ENCODE measurements around the gene AP1S2. TPM values are rescaled to one million over a fixed set of nuclear protein-coding genes. Genes with fewer than 3 reads are reported as not detected.
A peak's percentile ranks its signal among the peaks of the same experiment; 100 is the strongest.

Gene AP1S2
- total RNA-seq, 1 donor = 170 TPM

DNA sequence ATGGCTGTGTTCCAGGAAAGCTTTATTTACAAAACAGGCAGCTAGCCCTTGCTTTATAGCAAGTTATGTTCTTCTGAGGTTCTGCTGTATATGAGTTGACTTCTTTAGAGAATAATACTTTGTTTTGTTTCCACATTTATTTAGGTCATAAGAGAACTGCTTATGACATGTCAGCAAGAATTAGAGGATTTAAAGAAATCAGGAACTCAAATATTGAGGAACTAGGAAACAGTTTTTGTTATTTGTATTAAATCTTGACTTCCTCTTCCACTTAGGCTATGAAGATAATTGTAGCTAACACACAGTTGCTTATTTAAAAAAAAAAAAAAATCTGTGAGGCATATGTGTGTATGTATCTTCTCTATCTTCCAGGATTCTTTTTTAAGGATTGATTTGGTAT is 50.0 kb downstream of the AP1S2 start:
- Histone ChIP-seq H3K4me3 (ENCODE audit: low read length) (no peak overlapping the region), H3K4me1 (ENCODE audit: insufficient read depth, low read length) (peaks cover 21% of the 10 kb centered on the region), H3K9me3 (ENCODE audit: low read depth, low read length) (no peaks in the 10 kb centered on the region), H3K27me3 (ENCODE audit: insufficient read depth, low read length) (no peaks in the 10 kb centered on the region)

DNA sequence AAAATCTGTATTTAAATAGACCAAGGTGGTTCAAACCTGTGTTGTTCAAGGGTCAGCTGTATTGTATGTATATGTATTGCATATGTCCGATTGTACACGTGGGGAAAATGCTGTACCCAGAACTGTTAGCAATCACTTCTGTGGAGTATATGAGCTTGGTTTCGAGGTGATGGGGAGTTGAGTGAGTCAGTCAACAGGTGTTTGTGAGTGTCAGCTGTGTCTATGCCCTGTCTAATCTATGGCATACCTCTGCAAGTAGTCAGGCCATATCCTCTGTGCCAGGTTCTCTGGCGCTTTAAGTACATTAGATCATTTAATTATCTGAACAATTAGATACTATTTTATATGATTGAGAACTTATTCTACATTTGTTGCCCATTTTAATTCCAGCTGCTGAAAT is 56.9 kb downstream of the AP1S2 start:
- Histone ChIP-seq H3K9me3 (ENCODE audit: low read depth, low read length) (no peaks in the 10 kb centered on the region), H3K27me3 (ENCODE audit: insufficient read depth, low read length) (no peaks in the 10 kb centered on the region), H3K4me3 (ENCODE audit: low read length) (no peak overlapping the region), H3K4me1 (ENCODE audit: insufficient read depth, low read length) (peaks cover 12% of the 10 kb centered on the region)

DNA sequence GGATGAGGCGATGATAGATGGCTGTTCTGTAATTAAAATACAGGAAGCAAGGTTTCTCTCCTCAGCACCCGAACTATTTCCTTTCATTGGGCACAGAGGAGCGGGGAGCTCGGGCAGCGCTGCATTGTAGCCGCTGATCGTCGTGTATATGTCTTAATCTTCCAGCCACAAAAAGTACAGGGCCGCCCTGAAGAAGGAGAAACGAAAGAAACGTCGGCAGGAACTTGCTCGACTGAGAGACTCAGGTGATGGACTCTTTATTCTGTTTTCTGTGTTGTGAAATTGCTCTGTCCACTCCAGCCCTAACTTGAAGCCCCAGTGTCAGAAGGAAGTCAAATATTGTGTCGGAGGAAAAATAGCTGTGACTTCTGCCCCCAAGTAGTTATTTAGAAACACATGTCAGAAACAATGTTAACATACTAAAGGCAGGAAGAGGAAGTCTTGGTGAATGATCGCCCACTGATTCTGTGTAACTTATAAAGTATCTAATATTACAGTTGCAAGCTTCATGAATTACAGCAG is 63.8 kb downstream of the AP1S2 start:
- H3K9me3 ChIP-seq (ENCODE audit: low read depth, low read length) = no peaks in the 10 kb centered on the region
- peak overlapping the region; percentile 79 for H3K4me3 ChIP-seq (ENCODE audit: low read length)
- H3K27me3 ChIP-seq (ENCODE audit: insufficient read depth, low read length) = no peaks in the 10 kb centered on the region
- H3K4me1 ChIP-seq (ENCODE audit: insufficient read depth, low read length) = peaks cover 45% of the 10 kb centered on the region

DNA sequence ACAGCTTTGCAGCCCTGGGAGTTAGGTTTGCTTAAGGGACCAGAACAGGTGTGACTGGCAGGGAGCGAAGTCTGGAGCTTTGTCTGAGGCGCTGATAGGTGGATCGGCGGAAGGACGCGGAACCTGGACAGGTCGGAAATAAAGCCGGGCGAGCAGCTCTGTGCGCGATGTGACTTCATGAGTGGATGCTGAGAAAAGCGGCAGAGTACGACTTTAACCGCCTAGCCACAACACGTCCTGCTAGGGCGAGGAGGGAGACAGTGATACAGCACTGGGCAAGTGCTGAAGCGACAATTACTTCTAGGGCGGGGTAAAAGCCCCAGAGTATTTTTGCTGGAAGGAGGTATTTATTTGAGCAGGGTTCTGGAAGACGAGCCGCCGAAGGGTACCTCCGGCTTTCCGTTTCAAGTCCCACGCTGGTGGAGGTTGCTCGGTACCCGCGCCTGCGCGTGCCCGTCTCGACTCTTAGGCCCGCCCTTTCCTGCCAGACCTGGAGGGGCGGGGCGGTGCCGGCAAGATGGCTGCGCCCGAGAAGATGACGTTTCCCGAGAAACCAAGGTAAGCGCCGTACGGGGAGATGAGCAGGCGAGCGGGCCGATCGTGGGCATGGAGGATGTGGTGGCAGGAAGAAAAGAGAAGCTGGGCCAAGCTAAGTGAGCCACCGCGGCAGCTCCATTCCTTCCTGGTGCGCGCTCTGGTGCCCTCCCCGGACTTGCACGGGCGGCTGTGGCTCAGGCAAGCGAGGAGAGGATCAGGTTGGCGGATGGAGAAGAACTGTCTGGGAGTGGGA is 64.4 kb downstream of the AP1S2 start, which contains the start of gene ZRSR2:
Gene ZRSR2 (plus strand): TSS at position 506 of the 790 bp plus-strand sequence. CDS start 12 bp downstream, at position 518.
- H3K4me3 ChIP-seq (ENCODE audit: low read length) = peak within 1 kb of the TSS; percentile 79
- no peaks in the 10 kb centered on the region for H3K9me3 ChIP-seq (ENCODE audit: low read depth, low read length)
- peaks cover 50% of the 10 kb centered on the region for H3K4me1 ChIP-seq (ENCODE audit: insufficient read depth, low read length)
- no peaks in the 10 kb centered on the region for H3K27me3 ChIP-seq (ENCODE audit: insufficient read depth, low read length)

DNA sequence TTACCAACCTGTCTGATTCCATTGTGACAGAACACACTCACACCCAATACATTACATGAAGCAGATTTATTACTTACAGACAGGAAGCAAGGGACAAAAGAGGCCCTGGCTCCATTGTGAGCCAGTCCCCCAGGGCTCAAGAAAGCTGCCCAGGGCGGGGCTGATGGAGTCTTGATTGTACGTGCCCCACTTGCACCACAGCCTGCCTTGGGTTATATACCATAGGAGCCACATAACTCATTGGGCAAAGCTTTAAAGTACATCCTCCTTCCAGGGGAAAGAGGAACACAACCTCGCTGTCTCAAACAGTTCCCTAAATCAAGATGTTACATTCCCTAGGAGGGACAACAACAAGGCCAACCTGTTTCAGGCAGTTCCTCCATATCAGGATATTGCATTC is 67.7 kb downstream of the AP1S2 start:
- H3K4me1 ChIP-seq (ENCODE audit: insufficient read depth, low read length) = peaks cover 46% of the 10 kb centered on the region
- H3K9me3 ChIP-seq (ENCODE audit: low read depth, low read length) = no peaks in the 10 kb centered on the region
- H3K4me3 ChIP-seq (ENCODE audit: low read length) = no peak overlapping the region
- no peaks in the 10 kb centered on the region for H3K27me3 ChIP-seq (ENCODE audit: insufficient read depth, low read length)

DNA sequence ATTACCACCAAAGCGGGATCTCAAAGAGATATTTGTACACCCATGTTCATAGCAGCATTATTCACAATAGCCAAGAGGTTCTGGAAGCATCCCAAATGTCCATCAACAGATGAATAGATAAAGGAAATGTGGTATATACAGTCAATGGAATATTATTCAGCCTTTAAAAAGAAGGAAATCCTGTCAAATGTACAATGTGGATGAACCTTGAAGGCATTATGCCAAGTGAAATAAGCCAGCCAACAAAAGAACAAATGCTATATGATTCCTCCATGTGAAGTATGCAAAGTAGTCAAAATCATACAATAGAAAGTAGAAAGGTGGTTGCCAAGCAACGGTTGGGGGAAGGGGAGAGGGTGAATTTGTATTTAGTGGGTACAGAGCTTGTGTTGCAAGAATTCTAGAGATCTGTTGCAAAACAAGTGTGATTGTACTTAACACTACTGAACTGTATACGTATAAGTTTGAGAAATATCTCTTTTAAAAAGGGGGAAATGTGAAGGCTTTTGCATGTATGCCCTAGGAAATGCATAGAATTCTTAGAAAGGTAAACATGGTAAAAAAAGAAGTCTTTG is 69.3 kb downstream of the AP1S2 start:
- H3K4me1 ChIP-seq (ENCODE audit: insufficient read depth, low read length) = peaks cover 47% of the 10 kb centered on the region
- no peaks in the 10 kb centered on the region for H3K27me3 ChIP-seq (ENCODE audit: insufficient read depth, low read length)
- H3K4me3 ChIP-seq (ENCODE audit: low read length) = no peak overlapping the region
- no peaks in the 10 kb centered on the region for H3K9me3 ChIP-seq (ENCODE audit: low read depth, low read length)

DNA sequence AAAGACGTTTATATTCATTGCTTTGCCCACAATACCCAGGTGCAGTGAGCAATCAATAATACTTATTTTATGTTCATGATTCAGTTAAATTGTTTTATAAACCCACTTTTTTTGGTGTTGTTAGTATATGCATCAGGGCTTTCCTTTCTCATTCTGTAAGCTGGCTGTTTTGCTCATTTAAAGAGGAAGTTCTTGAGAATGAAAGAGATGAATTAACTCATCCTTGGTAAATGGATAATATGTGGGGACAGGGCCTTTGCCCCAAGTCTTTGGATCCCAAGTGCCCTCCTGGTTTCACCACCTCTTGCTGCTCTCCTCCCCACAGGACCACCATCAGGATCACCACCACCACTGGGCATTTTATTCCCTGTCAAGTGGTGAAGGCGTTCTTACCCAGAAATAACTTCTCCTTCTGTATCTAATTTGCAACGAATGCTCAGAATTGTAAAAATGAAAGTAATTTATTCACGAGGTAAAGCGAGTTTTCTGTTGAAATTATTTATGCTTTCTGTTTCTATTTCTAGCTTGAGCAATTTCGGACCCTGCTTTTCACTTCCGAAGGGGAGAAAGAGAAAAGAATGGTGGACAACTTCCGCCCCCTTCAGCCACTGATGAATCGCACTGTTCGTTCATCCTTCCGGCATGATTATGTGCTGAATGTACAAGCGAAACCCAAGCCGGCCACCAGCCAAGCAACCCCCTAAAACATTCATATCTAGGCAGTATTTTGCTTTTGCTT is 72.5 kb downstream of the AP1S2 start:
- Histone ChIP-seq H3K4me3 (ENCODE audit: low read length) (peak overlapping the region; percentile 20), H3K9me3 (ENCODE audit: low read depth, low read length) (no peaks in the 10 kb centered on the region), H3K4me1 (ENCODE audit: insufficient read depth, low read length) (peaks cover 38% of the 10 kb centered on the region), H3K27me3 (ENCODE audit: insufficient read depth, low read length) (no peaks in the 10 kb centered on the region)

Other genes with a start within 250 kb of the AP1S2 start
- gene CLTRN, start 190.0 kb downstream of the AP1S2 start, total RNA-seq = 0.31 TPM
- gene CA5B, start 116.5 kb downstream of the AP1S2 start, total RNA-seq = 62.2 TPM
- gene ZRSR2, start 64.3 kb downstream of the AP1S2 start, total RNA-seq = 12.6 TPM